Prostate gland (tissue), 2 donors: ENCODE results near the gene KIF12.

ENCODE experiments used
- POLR2A ChIP-seq: fragments of 450-650 bp; IDR thresholded peaks from one replicate; pipeline ENCODE4 v1.6.1; 2016; ENCODE audit warnings: antibody characterized with exemption, mild to moderate bottlenecking
- POLR2AphosphoS5 ChIP-seq: sonication (generic); formaldehyde crosslinking; IDR thresholded peaks from one replicate; pipeline ENCODE4 v1.6.1; 2017; ENCODE audit warnings: antibody characterized with exemption
- TF ChIP-seq, protein P1 (sequence below), 4 experiments: fragments of 200-600 bp in 2 of 4; fragments of 450-650 bp in 2 of 4; sonication (generic) in 2 of 4; IDR thresholded peaks; 1 replicate in 3 of 4; 2 replicates in 1 of 4; pipeline ENCODE4 v1.5.1; 2016 to 2019; ENCODE audit warnings: antibody characterized with exemption in 4 of 4, mild to moderate bottlenecking in 2 of 4, moderate library complexity in 2 of 4

DNA sequence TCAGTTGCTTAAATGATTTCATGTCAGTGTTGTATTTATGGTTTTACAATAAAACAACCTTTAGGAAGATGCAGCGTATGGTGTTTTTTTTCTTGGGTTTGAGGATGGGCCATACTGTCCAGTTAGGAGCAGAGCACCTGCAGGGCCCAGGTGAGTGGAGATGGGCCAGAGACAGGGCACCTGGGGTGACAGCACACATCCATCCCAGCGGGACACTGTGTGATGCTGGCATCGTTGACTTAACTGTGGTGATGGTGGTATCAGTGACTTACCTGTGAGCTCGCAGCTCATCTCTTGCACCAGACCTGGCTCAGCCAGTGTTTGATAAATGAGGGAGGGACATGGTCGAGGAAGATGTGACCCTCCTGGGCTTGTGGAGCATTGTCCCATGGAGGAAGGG lies 42.6 kb downstream of the KIF12 start:
- TF ChIP-seq, protein P1, sequence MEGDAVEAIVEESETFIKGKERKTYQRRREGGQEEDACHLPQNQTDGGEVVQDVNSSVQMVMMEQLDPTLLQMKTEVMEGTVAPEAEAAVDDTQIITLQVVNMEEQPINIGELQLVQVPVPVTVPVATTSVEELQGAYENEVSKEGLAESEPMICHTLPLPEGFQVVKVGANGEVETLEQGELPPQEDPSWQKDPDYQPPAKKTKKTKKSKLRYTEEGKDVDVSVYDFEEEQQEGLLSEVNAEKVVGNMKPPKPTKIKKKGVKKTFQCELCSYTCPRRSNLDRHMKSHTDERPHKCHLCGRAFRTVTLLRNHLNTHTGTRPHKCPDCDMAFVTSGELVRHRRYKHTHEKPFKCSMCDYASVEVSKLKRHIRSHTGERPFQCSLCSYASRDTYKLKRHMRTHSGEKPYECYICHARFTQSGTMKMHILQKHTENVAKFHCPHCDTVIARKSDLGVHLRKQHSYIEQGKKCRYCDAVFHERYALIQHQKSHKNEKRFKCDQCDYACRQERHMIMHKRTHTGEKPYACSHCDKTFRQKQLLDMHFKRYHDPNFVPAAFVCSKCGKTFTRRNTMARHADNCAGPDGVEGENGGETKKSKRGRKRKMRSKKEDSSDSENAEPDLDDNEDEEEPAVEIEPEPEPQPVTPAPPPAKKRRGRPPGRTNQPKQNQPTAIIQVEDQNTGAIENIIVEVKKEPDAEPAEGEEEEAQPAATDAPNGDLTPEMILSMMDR (IDR thresholded peaks at IDR 0.05), result no peak
- TF ChIP-seq POLR2AphosphoS5 (no peak), POLR2A (no peak)
